Measurements from ENCODE around the gene LCMT2.

The LCMT2 gene

DNA sequence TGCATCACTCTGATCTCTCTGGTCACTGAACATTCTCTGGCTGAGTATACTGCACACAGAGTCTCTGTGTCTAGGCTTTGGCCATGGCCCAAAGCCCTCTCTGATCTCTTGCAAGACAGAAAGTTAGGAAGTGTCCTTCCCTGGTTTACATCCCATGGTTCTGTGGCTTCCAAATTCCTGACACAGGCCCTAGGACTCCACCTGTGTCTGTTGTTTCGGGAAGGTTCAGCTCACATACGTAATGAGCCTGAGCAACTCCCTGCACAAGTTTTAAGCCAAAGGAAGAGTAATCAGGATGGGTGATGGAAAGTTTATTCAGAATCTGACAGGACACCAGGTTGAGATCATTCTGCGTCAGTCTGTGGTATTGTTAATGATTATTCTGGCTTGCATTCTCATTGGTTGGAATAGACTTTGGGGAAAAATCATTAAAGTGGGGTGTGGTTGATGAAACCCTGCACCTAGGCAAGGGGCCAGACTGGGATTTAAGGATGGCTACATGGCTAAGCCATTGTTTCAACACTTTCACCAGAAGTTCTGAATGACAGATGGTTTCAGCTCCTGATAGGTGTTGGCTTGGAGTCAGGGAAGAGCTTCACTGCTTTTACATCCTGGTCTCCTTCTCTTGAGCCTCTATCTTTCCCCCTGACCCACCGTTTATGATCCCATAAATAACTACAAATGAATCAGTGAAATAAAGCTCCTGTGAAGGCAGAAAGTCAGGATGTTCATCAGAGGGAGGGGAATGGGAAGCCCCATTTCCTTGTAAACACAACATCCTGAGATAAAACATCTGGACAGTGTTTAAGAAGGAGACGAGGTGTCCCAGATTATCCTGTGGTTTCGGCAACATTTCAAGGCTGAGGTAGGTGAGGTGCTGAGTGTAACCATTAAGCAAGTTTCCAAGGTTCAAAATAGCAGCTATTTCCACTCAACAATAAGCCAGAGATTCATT, 14.1 kb downstream of the LCMT2 start:
- TF ChIP-seq, protein P1, sequence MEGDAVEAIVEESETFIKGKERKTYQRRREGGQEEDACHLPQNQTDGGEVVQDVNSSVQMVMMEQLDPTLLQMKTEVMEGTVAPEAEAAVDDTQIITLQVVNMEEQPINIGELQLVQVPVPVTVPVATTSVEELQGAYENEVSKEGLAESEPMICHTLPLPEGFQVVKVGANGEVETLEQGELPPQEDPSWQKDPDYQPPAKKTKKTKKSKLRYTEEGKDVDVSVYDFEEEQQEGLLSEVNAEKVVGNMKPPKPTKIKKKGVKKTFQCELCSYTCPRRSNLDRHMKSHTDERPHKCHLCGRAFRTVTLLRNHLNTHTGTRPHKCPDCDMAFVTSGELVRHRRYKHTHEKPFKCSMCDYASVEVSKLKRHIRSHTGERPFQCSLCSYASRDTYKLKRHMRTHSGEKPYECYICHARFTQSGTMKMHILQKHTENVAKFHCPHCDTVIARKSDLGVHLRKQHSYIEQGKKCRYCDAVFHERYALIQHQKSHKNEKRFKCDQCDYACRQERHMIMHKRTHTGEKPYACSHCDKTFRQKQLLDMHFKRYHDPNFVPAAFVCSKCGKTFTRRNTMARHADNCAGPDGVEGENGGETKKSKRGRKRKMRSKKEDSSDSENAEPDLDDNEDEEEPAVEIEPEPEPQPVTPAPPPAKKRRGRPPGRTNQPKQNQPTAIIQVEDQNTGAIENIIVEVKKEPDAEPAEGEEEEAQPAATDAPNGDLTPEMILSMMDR (IDR thresholded peaks at IDR 0.05; ENCODE audit: low read depth, low read length, missing control alignments), result no peak
- no peak for DNase-seq
- Histone ChIP-seq H3K4me3 (ENCODE audit: low read depth, low read length) (no peak overlapping the region), H3K27ac (no peak overlapping the region), H3K27me3 (replicated peaks) (peaks cover 2% of the 10 kb centered on the region), H3K36me3 (replicated peaks) (no peaks in the 10 kb centered on the region)
- in situ Hi-C loops (cut with HindIII; ENCODE audit: low pct_ligation_motif_present, low sequenced_read_pairs), result no loop called here

DNA sequence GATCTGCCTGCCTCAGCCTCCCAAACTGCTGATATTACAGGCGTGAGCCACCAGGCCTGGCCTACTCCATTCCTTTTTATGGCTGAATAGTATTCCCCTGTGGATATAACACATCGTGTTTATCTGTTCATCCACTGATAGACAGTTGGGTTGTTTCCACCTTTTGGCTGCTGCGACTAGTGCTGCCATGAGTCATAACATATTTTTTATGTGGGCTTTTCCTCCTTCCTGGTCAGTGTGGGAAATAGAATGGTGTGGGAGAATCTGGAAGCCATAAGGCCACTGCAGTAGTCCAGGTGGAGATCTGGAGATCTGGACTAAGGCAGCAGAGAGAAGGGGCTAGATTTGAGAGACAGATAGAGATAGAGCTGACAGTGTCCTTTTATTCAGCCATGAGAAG, 16.2 kb downstream of the LCMT2 start:
- no peak for DNase-seq
- Histone ChIP-seq H3K27ac (no peak overlapping the region), H3K36me3 (replicated peaks) (no peaks in the 10 kb centered on the region), H3K27me3 (replicated peaks) (peaks cover 10% of the 10 kb centered on the region), H3K4me3 (ENCODE audit: low read depth, low read length) (no peak overlapping the region)
- in situ Hi-C loops (cut with HindIII; ENCODE audit: low pct_ligation_motif_present, low sequenced_read_pairs), result no loop called here
- TF ChIP-seq, protein P1 (IDR thresholded peaks at IDR 0.05; ENCODE audit: low read depth, low read length, missing control alignments), result no peak

DNA sequence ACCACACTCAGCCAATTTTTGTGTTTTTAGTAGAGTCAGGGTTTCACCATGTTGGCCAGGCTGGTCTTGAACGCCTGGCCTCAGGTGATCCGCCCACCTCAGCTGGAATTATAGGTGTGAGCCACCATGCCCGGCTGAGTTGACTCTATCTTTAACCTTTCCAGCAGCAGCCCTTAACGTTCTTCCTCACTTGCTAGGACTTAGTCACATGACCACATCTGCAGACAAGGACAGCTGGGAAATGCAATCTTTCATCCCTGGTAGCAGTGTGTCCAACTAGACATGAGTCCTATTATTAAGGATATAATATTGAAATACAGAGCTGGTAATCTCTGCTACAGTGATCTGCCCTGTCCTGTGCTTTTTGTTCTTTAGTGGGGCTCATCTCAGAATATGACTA, 18.0 kb downstream of the LCMT2 start:
- in situ Hi-C loops (cut with HindIII; ENCODE audit: low pct_ligation_motif_present, low sequenced_read_pairs), result no loop called here
- no peak overlapping the region for H3K4me3 ChIP-seq (ENCODE audit: low read depth, low read length)
- H3K36me3 ChIP-seq (replicated peaks), result no peaks in the 10 kb centered on the region
- no peak overlapping the region for H3K27ac ChIP-seq
- peaks cover 16% of the 10 kb centered on the region for H3K27me3 ChIP-seq (replicated peaks)
- DNase-seq, result no peak
- TF ChIP-seq, protein P1 (IDR thresholded peaks at IDR 0.05; ENCODE audit: low read depth, low read length, missing control alignments), result no peak

DNA sequence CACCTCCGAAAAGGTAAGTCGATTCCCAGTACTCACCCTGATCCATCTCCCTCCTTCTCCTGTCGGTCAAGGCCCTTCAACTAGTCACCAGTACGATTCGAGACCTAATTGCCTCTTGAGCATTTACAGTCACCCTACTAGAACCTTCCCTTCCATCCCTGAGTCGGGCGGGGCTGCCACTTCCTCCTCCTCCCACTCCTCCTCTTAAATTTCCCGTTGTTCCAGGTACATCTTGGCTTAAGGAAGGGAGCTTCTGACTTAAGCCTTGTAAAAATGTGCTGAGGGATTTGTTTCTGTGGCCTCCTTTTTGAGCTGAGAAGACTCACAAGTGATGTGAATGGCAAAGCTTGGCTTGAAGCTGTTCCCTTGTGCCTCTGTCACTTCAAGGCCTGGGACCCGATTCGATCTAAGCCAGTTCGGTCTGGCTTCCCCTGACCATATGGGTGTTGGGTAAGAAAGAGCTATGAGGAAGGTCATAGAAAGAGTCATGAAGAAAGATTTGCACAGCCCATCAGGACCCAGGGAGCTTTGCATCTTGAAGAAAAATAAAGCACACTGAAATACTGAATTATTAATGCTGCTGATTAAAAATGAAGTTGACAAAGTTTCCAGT, 28.1 kb downstream of the LCMT2 start, which contains the start of gene TGM7:
Gene TGM7, minus strand, starts transcription at position 51 of the 613 bp plus-strand sequence.
- no peak for DNase-seq
- Histone ChIP-seq H3K4me3 (ENCODE audit: low read depth, low read length) (no peak within 1 kb of the TSS), H3K27me3 (replicated peaks) (peaks cover 5% of the 10 kb centered on the region), H3K27ac (no peak within 1 kb of the TSS), H3K36me3 (replicated peaks) (no peaks in the 10 kb centered on the region)
- TF ChIP-seq, protein P1 (IDR thresholded peaks at IDR 0.05; ENCODE audit: low read depth, low read length, missing control alignments), result no peak
- in situ Hi-C loops (cut with HindIII; ENCODE audit: low pct_ligation_motif_present, low sequenced_read_pairs), result no loop called here

DNA sequence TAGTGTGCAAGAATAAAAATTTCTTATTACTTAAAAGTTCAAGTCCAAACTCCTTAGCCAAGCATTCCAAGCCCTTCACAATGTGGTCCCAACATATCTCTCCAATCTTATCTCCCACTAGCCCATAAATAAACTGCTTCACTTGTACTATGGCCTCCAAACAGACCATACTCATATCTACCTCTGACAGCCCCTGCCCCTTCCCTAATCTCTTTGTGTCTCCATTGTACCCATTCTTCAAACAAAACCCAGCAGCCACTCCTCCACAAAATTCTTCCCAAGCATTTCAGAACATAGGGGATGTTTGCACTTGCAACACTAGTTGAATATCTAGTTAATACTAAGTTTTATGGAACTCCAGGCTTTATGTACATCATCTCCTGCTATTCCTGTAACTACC, 30.5 kb downstream of the LCMT2 start:
- H3K4me3 ChIP-seq (ENCODE audit: low read depth, low read length), result no peak overlapping the region
- H3K36me3 ChIP-seq (replicated peaks), result no peaks in the 10 kb centered on the region
- TF ChIP-seq, protein P1 (IDR thresholded peaks at IDR 0.05; ENCODE audit: low read depth, low read length, missing control alignments), result no peak
- peaks cover 6% of the 10 kb centered on the region for H3K27me3 ChIP-seq (replicated peaks)
- no peak for DNase-seq
- no peak overlapping the region for H3K27ac ChIP-seq
- in situ Hi-C loops (cut with HindIII; ENCODE audit: low pct_ligation_motif_present, low sequenced_read_pairs), result no loop called here
